Brain microvascular endothelial cell (primary cell): ENCODE measurements around the gene NDUFS7.

ENCODE experiments used
- DNase-seq: peaks from one replicate; pipeline ENCODE4 v3.0.0-alpha.2; 2020
- H3K27ac ChIP-seq: fragments of 250-450 bp; sonication (Bioruptor Pico); 2 replicates; pipeline ENCODE4 v1.5.1; 2020; ENCODE audit warnings: mild to moderate bottlenecking, moderate library complexity
- H3K27me3 ChIP-seq: fragments of 250-450 bp; sonication (Bioruptor Pico); replicated peaks from 2 replicates; pipeline ENCODE4 v1.5.1; 2020; ENCODE audit warnings: mild to moderate bottlenecking
- H3K36me3 ChIP-seq: fragments of 250-450 bp; sonication (Bioruptor Pico); replicated peaks from 2 replicates; pipeline ENCODE4 v1.5.1; 2020; ENCODE audit warnings: mild to moderate bottlenecking
- H3K4me3 ChIP-seq: 2 replicates; pipeline ENCODE4 v1.5.1; 2011; ENCODE audit warnings: low read depth, mild to moderate bottlenecking, control low read depth, low read length, moderate library complexity
- CTCF ChIP-seq: IDR thresholded peaks from 2 replicates; pipeline ENCODE4 v1.5.1; 2011; ENCODE audit warnings: low read depth, mild to moderate bottlenecking, moderate library complexity, low read length, control low read depth, inconsistent platforms; ENCODE audit errors: missing control alignments
- in situ Hi-C: cut with HindIII; loops from 2 replicates; pipeline ENCODE4 v1.10.0; 2017; ENCODE audit warnings: low sequenced_read_pairs, low pct_ligation_motif_present

Gene NDUFS7

GRCh38 chr19:1386945-1387683 lies 3.4 kb downstream of the NDUFS7 start:
- H3K27me3 ChIP-seq = no peaks in the 10 kb centered on the region
- no peak for DNase-seq
- no peak for TF ChIP-seq CTCF
- peaks cover 23% of the 10 kb centered on the region for H3K36me3 ChIP-seq
- no peak overlapping the region for H3K27ac ChIP-seq
- in situ Hi-C loops = no loop called here
- no peak overlapping the region for H3K4me3 ChIP-seq

GRCh38 chr19:1387684-1388636 lies 4.3 kb downstream of the NDUFS7 start:
- peaks cover 31% of the 10 kb centered on the region for H3K36me3 ChIP-seq

GRCh38 chr19:1388637-1389026 lies 4.9 kb downstream of the NDUFS7 start:
- Histone ChIP-seq H3K27ac (no peak overlapping the region), H3K27me3 (no peaks in the 10 kb centered on the region), H3K36me3 (peaks cover 38% of the 10 kb centered on the region), H3K4me3 (no peak overlapping the region)
- in situ Hi-C loops = no loop called here
- DNase-seq = no peak
- TF ChIP-seq CTCF = no peak

More at GRCh38 chr19:1387684-1388636, 4.3 kb downstream of the NDUFS7 start:
- no peaks in the 10 kb centered on the region for H3K27me3 ChIP-seq
- no peak for TF ChIP-seq CTCF
- H3K4me3 ChIP-seq = no peak overlapping the region
- H3K27ac ChIP-seq = no peak overlapping the region
- DNase-seq = no peak
- in situ Hi-C loops = no loop called here

GRCh38 chr19:1389033-1389940 lies 5.6 kb downstream of the NDUFS7 start:
- Histone ChIP-seq H3K4me3 (no peak overlapping the region), H3K27me3 (no peaks in the 10 kb centered on the region), H3K36me3 (peaks cover 40% of the 10 kb centered on the region), H3K27ac (no peak overlapping the region)
- in situ Hi-C loops = no loop called here
- DNase-seq = no peak
- no peak for TF ChIP-seq CTCF

GRCh38 chr19:1390890-1391423 lies 7.2 kb downstream of the NDUFS7 start:
- no peak for DNase-seq
- Histone ChIP-seq H3K27me3 (no peaks in the 10 kb centered on the region), H3K27ac (no peak overlapping the region), H3K36me3 (peaks cover 40% of the 10 kb centered on the region), H3K4me3 (no peak overlapping the region)
- no peak for TF ChIP-seq CTCF
- in situ Hi-C loops = no loop called here
